Measurements from ENCODE around the gene ACSL6. TPM values are rescaled to one million over a fixed set of nuclear protein-coding genes. Genes with fewer than 3 reads are reported as not detected.

ACSL6 gene
- total RNA-seq, 4 donors from 2014 or later = 0.04 to 3.2 (median 1.1) TPM

GRCh38 chr5:132057498-132058255 is 46.2 kb upstream of the ACSL6 start:
- no peak for DNase-seq
- WGBS, 2 donors = 81 to 85% methylated on average over 12 of the region's 12 CpGs
- Histone ChIP-seq H3K4me3 (no peak overlapping the region), H3K27me3 (no peaks in the 10 kb centered on the region), H3K36me3 (no peaks in the 10 kb centered on the region), H3K9me3 (no peaks in the 10 kb centered on the region), H3K4me1 (no peaks in the 10 kb centered on the region), H3K27ac (no peak overlapping the region)
- TF ChIP-seq POLR2A (IDR thresholded peaks at IDR 0.05) (no peak), CTCF (IDR thresholded peaks at IDR 0.05) (no peak)
- intact Hi-C loops (cut with DNase I) = no loop called here

DNA sequence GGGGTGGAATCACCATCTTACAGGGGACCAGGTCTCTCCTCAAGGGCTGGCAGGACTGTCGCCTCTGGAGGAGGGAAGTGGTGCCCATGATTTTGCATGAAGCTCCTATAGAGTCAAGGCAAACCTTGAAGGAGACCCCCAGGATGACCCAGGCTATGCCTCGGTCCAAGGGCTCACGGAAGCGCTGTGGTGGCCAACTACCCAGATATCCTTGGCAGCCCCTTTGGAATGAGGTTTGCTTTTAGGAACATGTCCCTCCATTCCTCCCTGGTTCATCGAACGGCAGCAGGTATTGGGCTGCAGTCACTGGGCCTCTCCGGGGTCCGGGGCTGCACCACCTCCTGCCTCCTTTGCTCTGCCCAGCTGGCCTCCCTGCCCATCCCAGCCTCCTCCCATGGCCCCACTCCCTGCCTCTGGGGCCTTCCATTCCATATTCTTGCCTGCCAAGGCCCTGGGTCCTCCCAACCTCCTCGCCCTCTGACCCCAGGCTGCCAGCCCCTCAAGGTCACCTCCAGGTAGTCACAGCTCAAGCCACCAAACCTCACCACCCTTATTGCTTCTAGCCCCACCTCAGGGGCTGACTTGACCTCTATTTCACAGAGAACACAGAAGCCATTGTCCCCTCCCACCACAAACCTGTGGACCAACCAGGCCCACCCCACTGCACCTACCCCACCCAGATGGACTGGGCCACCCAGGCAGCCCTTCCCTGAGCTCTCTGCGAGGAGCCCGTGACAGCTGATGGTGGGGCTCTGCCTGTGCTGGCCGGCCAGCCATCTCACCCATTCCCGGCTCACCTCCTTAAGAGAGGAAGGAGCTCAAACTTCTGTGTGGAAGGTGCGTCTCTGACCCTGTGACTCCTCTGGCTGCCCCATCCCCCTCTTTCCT is 45.4 kb upstream of the ACSL6 start:
- no peaks in the 10 kb centered on the region for H3K4me1 ChIP-seq
- DNase-seq = no peak
- intact Hi-C loops (cut with DNase I) = no loop called here
- no peaks in the 10 kb centered on the region for H3K36me3 ChIP-seq
- TF ChIP-seq POLR2A (IDR thresholded peaks at IDR 0.05) (no peak), CTCF (IDR thresholded peaks at IDR 0.05) (no peak)
- no peak overlapping the region for H3K27ac ChIP-seq
- no peaks in the 10 kb centered on the region for H3K9me3 ChIP-seq
- H3K27me3 ChIP-seq = no peaks in the 10 kb centered on the region
- WGBS, 2 donors = 77 to 88% methylated on average over 8 to 13 of the region's 14 CpGs
- H3K4me3 ChIP-seq = no peak overlapping the region

DNA sequence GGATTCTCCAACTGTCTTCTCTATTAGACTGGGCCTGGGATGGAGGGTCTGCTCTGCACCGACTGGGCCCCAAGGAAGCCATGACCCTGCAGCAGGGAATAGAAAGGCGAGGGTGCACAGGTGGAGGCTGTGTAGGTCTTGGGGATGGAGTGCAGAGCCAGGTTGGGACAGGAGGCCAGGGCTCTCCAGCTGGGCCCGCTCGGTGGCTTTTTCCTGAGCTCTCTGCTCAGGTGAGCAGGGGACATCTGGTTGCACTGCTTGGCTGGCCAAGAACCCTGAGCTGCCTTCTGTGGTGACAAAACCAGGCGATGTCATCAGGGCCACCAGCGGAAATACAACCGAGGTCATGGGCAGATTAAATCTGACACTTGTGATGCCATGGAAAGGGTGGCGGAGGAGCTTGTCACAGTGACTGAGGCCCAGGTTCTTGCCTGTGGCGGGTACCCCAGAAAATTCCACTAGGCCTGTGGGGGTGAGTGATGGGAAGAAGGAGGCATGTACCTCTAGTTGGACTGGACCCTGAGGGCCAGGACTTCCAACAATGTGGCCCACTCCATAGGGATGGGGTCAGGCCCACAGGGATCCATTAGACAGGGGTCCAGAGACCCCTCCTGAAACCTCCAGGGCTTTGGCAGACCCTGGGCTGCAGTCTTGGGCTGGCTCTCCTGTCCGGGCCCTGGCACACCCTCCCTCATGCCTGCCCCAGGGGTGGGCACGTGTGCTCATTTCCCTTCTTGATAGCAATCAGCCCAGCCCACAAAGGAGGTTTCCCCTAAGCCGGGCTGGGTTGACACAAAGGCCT is 44.6 kb upstream of the ACSL6 start:
- TF ChIP-seq CTCF (IDR thresholded peaks at IDR 0.05) (no peak), POLR2A (IDR thresholded peaks at IDR 0.05) (no peak)
- no peak for DNase-seq

DNA sequence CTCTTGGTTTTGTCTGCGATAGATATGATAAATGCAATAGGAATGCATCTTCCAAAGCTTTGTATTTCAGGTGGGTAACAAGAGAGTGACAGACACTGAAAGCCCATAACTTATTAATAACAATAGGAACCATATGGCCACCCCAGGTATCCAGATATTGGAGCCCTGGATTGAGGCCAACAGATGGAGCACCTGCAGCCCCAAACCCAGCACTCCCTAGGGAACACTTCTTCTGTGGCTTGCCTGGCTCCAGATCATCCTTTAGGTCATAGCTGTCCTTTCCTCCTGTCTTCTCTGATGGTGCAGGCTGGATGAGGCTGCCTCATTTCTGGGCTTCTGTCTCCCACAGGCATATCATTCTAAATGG is 44.0 kb upstream of the ACSL6 start:
- Histone ChIP-seq H3K4me3 (no peak overlapping the region), H3K27ac (no peak overlapping the region), H3K4me1 (no peaks in the 10 kb centered on the region), H3K9me3 (no peaks in the 10 kb centered on the region), H3K36me3 (no peaks in the 10 kb centered on the region), H3K27me3 (peaks cover 0 to 4% (median 0%) of the 10 kb centered on the region in 4 donors)
- intact Hi-C loops (cut with DNase I) = no loop called here
- no peak for DNase-seq
- WGBS, 2 donors = 88 to 100% methylated on average over 1 of the region's 1 CpG
- no peak for TF ChIP-seq POLR2A (IDR thresholded peaks at IDR 0.05)

More for the DNA sequence above, 44.6 kb upstream of the ACSL6 start:
- 84 to 94% methylated on average over 3 to 6 of the region's 12 CpGs for WGBS, 2 donors
- H3K36me3 ChIP-seq = no peaks in the 10 kb centered on the region
- peaks cover 0 to 4% (median 0%) of the 10 kb centered on the region in 4 donors for H3K27me3 ChIP-seq
- no peaks in the 10 kb centered on the region for H3K4me1 ChIP-seq
- no peak overlapping the region for H3K27ac ChIP-seq
- no peaks in the 10 kb centered on the region for H3K9me3 ChIP-seq
- no peak overlapping the region for H3K4me3 ChIP-seq
- intact Hi-C loops (cut with DNase I) = no loop called here

DNA sequence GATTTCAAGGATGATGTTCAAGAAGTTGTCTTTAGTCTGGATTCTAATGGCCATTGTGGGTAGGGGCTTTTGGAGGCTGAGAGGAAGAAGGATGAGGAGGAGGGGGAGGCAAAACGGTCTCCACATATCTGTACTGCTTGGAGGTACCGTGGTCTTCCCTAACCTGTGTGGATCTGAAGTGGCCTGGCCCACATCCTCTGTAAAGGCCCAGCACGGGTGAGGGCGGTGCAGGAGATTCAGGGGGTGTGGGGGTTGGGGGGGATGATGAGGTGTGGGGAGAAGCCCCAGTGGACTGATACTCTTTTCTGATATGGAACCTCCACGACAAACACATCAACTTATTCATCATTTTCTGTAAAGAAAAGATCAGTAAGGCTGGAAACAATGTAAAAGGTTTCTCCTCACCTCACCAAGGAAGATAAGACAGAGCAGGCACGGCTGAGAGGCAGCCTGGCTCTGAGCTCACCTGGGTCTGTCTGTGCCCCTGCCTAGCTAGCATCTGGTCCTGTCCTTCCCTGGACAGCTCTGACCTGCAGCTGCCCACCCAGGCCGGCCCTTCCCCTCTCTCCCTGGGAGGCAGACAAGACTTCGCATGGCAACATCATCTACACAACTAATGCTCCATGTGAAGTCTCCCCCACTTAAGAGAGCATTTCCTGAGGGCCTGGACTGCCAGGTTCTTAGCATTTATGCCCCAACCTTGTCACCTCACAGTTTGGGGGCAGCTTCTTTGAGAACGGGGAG is 43.4 kb upstream of the ACSL6 start:
- Histone ChIP-seq H3K36me3 (no peaks in the 10 kb centered on the region), H3K4me3 (no peak overlapping the region), H3K27me3 (peaks cover 0 to 4% (median 0%) of the 10 kb centered on the region in 4 donors), H3K27ac (no peak overlapping the region), H3K9me3 (no peaks in the 10 kb centered on the region), H3K4me1 (no peaks in the 10 kb centered on the region)
- intact Hi-C loops (cut with DNase I) = no loop called here
- 69 to 78% methylated on average over 5 to 7 of the region's 9 CpGs for WGBS, 2 donors
- no peak for TF ChIP-seq POLR2A (IDR thresholded peaks at IDR 0.05)
- no peak for TF ChIP-seq CTCF (IDR thresholded peaks at IDR 0.05)
- DNase-seq = no peak

Data from esophagus squamous epithelium (tissue), 5 donors.